Astrocyte (in vitro differentiated cells and primary cell): Measurements from ENCODE around the gene NBDY.

Experiments
- CTCF ChIP-seq: IDR thresholded peaks from 2 replicates; pipeline ENCODE4 v1.5.1; 2011; ENCODE audit warnings: low read depth, mild to moderate bottlenecking, inconsistent platforms, low read length, moderate library complexity; ENCODE audit not compliant: insufficient read depth
- EZH2 ChIP-seq: IDR thresholded peaks from 2 replicates; pipeline ENCODE4 v1.6.1; 2012; ENCODE audit warnings: mild to moderate bottlenecking, low read length, inconsistent platforms; ENCODE audit not compliant: insufficient read depth

- TF ChIP-seq CTCF = no peak
- no peak for TF ChIP-seq EZH2
Measured at GRCh38 chrX:56813318-56813837, 84.3 kb downstream of the NBDY start.
